ENCODE data around the gene C1QTNF3. TPM values are rescaled to one million over a fixed set of nuclear protein-coding genes. Genes with fewer than 3 reads are reported as not detected.

Gene C1QTNF3
- total RNA-seq, 4 donors from 2014 or later, result 2.0 to 8.2 (median 3.1) TPM

DNA sequence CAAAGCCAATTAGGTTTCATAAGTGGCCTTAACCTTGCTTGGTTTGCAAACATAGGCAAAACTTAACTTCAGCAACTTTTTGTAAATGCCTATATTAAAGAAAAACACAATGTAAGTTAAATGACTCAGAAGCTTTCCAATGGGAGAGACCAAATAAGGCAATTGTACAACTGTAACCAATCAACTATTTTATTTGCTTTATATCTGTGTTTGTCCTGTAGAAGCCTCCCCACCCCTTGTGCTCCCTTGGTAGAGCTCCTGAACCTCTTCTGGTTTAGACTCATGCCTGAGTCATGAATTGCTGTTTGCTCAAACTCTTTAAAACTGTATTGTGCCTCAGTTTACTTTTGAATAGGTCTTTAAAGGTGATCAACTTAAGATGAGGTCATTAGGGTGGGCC is 3.0 kb upstream of the C1QTNF3 start:
- DNase-seq (ENCODE audit: low spot score) (no peak), ATAC-seq (ENCODE audit: low FRiP score) (no peak)
- TF ChIP-seq, protein P1, sequence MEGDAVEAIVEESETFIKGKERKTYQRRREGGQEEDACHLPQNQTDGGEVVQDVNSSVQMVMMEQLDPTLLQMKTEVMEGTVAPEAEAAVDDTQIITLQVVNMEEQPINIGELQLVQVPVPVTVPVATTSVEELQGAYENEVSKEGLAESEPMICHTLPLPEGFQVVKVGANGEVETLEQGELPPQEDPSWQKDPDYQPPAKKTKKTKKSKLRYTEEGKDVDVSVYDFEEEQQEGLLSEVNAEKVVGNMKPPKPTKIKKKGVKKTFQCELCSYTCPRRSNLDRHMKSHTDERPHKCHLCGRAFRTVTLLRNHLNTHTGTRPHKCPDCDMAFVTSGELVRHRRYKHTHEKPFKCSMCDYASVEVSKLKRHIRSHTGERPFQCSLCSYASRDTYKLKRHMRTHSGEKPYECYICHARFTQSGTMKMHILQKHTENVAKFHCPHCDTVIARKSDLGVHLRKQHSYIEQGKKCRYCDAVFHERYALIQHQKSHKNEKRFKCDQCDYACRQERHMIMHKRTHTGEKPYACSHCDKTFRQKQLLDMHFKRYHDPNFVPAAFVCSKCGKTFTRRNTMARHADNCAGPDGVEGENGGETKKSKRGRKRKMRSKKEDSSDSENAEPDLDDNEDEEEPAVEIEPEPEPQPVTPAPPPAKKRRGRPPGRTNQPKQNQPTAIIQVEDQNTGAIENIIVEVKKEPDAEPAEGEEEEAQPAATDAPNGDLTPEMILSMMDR (IDR thresholded peaks at IDR 0.05), result no peak

DNA sequence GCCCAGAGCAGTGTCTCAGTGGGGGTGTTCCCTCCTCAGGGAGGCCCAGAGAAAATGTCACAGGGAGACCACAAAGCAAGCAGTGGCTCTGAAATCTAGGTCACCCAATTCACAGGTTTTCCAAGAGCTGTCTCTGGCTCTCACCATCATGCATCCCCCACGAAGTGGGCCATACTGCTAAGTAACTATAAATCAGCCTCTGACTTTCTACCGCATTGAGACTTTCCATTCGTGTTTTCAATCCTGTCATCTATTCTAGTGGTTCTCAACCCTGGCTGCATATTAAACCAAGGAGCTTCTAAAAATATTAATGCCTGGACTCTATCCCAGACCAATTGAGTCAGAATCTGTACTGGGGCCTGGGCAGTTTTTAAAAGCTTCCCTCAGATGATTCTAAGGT is 2.0 kb upstream of the C1QTNF3 start:
- no peak for ATAC-seq (ENCODE audit: low FRiP score)
- no peak for DNase-seq (ENCODE audit: low spot score)
- TF ChIP-seq, protein P1 (IDR thresholded peaks at IDR 0.05), result no peak

DNA sequence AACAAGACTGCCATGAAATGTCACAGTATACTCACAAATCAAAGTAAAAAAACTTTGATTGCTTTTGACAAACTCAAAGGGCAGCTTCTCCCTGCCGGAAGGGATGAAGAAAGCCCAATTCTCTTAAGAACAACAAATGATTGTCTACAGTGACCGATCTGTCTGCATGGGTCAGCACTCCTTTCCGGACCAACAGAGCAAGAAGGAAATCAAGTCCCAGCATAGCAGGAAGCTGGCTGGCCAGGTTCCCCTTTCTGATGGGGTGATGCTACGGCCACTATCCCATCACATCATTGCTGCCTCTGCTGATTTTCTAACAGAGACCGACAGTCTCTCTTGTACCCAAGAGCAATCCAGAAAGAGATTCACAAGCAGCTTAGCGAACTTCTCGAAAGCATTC is 692 bp downstream of the C1QTNF3 start:
- no peak for DNase-seq (ENCODE audit: low spot score)
- ATAC-seq (ENCODE audit: low FRiP score), result no peak
- TF ChIP-seq, protein P1 (IDR thresholded peaks at IDR 0.05), result no peak

DNA sequence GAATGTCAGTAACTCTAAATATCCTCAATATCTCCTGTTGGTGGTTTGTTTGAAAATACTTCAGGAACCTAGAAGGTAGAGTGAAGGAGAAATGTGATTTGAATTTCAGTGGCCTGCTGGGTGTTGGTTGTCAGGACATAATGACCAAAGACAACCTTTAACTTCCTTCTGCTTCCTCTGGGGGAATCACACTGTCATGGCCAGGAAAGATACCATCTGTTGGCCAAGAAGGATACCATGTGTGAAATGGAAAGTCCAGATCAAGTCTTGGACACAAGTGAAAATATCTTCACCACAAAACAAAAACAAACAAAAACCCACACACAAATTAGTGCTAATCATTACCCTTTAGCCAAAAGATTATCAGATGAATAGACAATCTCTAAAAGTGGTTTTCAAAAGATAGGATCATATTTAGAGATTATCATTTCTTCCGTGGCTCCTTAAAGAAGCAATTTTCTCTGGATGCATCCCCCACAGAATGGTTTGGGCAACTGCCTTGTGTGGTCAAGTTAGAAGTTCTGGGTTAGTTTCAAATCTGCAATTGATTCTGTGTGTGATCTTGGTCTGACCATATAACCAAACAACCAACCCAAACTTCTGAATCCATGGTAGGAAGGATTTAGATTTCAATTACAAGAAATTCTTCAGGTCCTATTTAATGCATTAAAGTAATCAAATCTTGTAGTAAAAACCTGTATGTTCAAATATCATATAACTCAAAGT is 1.6 kb downstream of the C1QTNF3 start:
- DNase-seq (ENCODE audit: low spot score), result no peak
- TF ChIP-seq, protein P1 (IDR thresholded peaks at IDR 0.05), result no peak
- ATAC-seq (ENCODE audit: low FRiP score), result no peak

DNA sequence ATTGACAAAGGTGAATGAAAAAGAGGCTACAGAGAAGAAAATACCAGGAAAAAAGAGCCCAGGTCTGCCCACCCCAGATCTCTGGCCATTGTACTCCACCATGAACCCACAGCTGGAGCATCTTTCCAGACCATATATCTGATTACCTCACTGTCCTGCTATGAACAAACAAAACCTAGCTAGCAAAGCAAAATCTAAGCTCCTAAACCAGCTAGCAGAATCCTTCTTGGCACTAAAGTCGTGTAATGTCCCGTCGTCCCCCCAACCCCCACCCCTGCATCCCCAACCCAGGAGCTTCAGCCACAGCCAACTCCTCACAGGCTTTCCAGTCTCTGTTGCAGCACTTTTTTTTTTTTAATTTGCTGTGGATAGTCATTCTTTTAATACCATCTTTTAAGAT is 2.5 kb downstream of the C1QTNF3 start:
- DNase-seq (ENCODE audit: low spot score), result no peak
- TF ChIP-seq, protein P1 (IDR thresholded peaks at IDR 0.05), result no peak

DNA sequence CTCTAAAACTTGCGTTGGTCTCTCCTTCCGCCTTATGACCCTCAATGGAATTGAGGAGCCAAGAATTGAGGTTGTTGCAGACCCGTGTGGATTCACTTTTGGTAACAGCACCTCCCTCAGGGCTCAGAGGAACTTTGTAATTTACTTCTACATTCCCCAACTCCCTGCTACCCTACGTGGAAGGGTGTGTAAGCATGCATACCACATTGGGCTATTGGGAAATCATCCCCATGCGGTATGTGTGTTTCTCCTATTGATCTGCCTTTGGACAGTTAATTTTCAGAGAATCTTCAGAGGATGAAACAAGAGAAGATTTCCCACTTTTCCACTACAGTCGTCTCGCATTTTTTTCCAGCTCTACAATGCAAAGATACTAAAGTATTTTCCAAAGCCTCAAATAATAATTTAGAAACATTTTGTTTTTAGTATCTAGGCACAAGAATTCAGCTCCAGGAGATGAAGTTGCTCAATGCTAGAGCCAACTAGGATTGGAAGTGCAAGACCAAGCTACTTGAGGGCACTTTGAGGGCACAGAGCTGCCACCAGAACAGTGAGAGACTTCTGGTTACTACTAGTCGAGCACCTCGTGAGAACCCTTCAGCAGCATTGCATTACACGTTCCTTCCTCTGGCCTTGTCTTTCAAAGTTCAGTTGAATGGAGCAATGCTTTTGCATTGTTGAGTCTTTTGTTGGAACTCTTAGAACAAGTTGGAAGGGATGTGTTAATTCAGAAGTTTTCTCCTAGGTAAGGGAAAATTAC is 3.4 kb downstream of the C1QTNF3 start:
- ATAC-seq (ENCODE audit: low FRiP score) (no peak), DNase-seq (ENCODE audit: low spot score) (no peak)
- TF ChIP-seq, protein P1 (IDR thresholded peaks at IDR 0.05), result no peak

More for the DNA sequence above, 2.5 kb downstream of the C1QTNF3 start:
- ATAC-seq (ENCODE audit: low FRiP score), result no peak
